OCI-LY7 (cell line): ENCODE results near the gene OPCML.

Experiments used
- EZH2phosphoT487 ChIP-seq: fragments of 200-600 bp; sonication (generic); IDR thresholded peaks from 2 replicates; pipeline ENCODE4 v1.6.1; 2018; ENCODE audit warnings: low read depth, borderline replicate concordance, mild to moderate bottlenecking, mixed run types, antibody characterized with exemption, low read length, moderate library complexity, mixed read lengths
- TF ChIP-seq, protein P1 (sequence below): fragments of 200-600 bp; sonication (generic); conservative IDR thresholded peaks from 2 replicates; pipeline ENCODE4 v1.5.1; 2014; ENCODE audit warnings: mild to moderate bottlenecking, antibody characterized with exemption, low read length, moderate library complexity, mixed read lengths

DNA sequence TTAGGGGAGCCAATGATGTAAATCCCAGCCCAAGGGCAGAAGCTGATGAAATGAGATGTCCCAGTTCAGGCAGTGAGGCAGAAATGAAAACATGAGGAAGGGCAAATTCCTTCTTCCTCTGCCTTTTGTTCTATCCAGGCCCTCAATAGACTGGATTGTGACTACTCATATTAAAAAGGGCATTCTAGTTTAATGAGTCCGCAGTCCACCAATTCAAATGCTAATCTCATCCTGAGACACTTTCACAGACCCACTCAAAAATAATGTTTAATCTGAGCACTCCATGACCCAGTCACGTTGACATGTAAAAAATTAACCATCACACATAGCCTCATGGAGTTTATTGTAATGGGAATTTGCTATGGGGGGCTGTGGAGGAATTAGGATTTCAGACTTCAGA is 717.9 kb downstream of the OPCML start:
- TF ChIP-seq, protein P1, sequence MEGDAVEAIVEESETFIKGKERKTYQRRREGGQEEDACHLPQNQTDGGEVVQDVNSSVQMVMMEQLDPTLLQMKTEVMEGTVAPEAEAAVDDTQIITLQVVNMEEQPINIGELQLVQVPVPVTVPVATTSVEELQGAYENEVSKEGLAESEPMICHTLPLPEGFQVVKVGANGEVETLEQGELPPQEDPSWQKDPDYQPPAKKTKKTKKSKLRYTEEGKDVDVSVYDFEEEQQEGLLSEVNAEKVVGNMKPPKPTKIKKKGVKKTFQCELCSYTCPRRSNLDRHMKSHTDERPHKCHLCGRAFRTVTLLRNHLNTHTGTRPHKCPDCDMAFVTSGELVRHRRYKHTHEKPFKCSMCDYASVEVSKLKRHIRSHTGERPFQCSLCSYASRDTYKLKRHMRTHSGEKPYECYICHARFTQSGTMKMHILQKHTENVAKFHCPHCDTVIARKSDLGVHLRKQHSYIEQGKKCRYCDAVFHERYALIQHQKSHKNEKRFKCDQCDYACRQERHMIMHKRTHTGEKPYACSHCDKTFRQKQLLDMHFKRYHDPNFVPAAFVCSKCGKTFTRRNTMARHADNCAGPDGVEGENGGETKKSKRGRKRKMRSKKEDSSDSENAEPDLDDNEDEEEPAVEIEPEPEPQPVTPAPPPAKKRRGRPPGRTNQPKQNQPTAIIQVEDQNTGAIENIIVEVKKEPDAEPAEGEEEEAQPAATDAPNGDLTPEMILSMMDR: no peak
- TF ChIP-seq EZH2phosphoT487: no peak
